HG03280 (cell line): ENCODE measurements around the gene SEC24C.
"Not testable (repeated sequence)": the region's sequence is repeated elsewhere in the genome, so short reads cannot be mapped to it uniquely, and the experiment has no call there.

Source experiments
- ATAC-seq: cut with Tn5 transposase; IDR thresholded peaks from one replicate; pipeline ENCODE4 v1.9.1; 2021; ENCODE audit warnings: mild to moderate bottlenecking, moderate library complexity; ENCODE audit not compliant: unreplicated experiment

SEC24C gene

GRCh38 chr10:73768881-73769280 is 24.7 kb downstream of the SEC24C start:
- ATAC-seq: no peak

- no peak for ATAC-seq
Measured at GRCh38 chr10:73769396-73769795, 25.2 kb downstream of the SEC24C start.

GRCh38 chr10:73771722-73772280 is 27.6 kb downstream of the SEC24C start:
- peak; percentile 6 for ATAC-seq

- ATAC-seq: peak; percentile 59
Measured at GRCh38 chr10:73772281-73773151, 28.3 kb downstream of the SEC24C start.

- ATAC-seq: no peak
Measured at GRCh38 chr10:73773152-73773879, 29.1 kb downstream of the SEC24C start.

- no peak for ATAC-seq
Measured at GRCh38 chr10:73774637-73775036, 30.5 kb downstream of the SEC24C start.

- ATAC-seq: no peak
Measured at GRCh38 chr10:73779018-73779417, 34.8 kb downstream of the SEC24C start.

GRCh38 chr10:73779539-73780197 is 35.5 kb downstream of the SEC24C start:
- no peak for ATAC-seq

GRCh38 chr10:73780301-73780700 is 36.1 kb downstream of the SEC24C start:
- no peak for ATAC-seq

GRCh38 chr10:73780966-73781365 is 36.8 kb downstream of the SEC24C start:
- ATAC-seq: no peak

- ATAC-seq: peak; percentile 0
Measured at GRCh38 chr10:73781548-73781878, 37.3 kb downstream of the SEC24C start.

- peak; percentile 58 for ATAC-seq
Measured at GRCh38 chr10:73781879-73782748, 37.9 kb downstream of the SEC24C start, which contains the start of gene CHCHD1. CHCHD1 (plus strand) TSS chr10:73782048; CDS start chr10:73782076, 28 bp downstream.

- no peak for ATAC-seq
Measured at GRCh38 chr10:73782749-73783085, 38.5 kb downstream of the SEC24C start.

- peak; percentile 72 for ATAC-seq
Measured at GRCh38 chr10:73785211-73785720, 41.1 kb downstream of the SEC24C start, which contains the start of gene ZSWIM8. ZSWIM8 (plus strand) TSS chr10:73785606; CDS start chr10:73785879, 273 bp downstream.

GRCh38 chr10:73785721-73786511 is 41.7 kb downstream of the SEC24C start:
- ATAC-seq: no peak

- no peak for ATAC-seq
Measured at GRCh38 chr10:73786512-73786885, 42.3 kb downstream of the SEC24C start.

- not testable (repeated sequence) for ATAC-seq
Measured at GRCh38 chr10:73787031-73787800, 43.0 kb downstream of the SEC24C start.

- no peak for ATAC-seq
Measured at GRCh38 chr10:73788864-73789658, 44.9 kb downstream of the SEC24C start.
